HepG2 (cell line): ENCODE measurements around the gene BHMT. TPM values are rescaled to one million over a fixed set of nuclear protein-coding genes. Genes with fewer than 3 reads are reported as not detected.
"Not testable (repeated sequence)": the region's sequence is repeated elsewhere in the genome, so short reads cannot be mapped to it uniquely, and the experiment has no call there.

ENCODE experiments used
- ATAC-seq: fragments of 200-7000 bp; cut with Tn5 transposase; 3 replicates; pipeline ENCODE4 v1.9.1; 2020; ENCODE audit warnings: mild to moderate bottlenecking, moderate library complexity
- BruUV-seq: library from RNA; stranded (reverse); fragments of 400-500 nt; replicated peaks from 2 replicates; lab custom pipeline; 2021; lab: Mats Ljungman, UMichigan
- CTCF ChIA-PET: fragments of 300-600 bp; formaldehyde crosslinking; extraction: SDS; loops from one replicate; lab custom pipeline; 2021; ENCODE audit warnings: low total read pairs, inconsistent platforms, low intra/inter-chr PET ratio; lab: Yijun Ruan, JAX
- POLR2A ChIA-PET: fragments of 350-600 bp; sonication (Branson Sonifier 250); formaldehyde crosslinking; loops from one replicate; lab custom pipeline; 2020; ENCODE audit warnings: antibody characterized with exemption, inconsistent platforms; lab: Yijun Ruan, JAX
- DNase-seq: peaks from one replicate; pipeline ENCODE4 v3.0.0-alpha.2; 2015; ENCODE audit warnings: low spot score
- FAIRE-seq: peaks from 3 replicates; lab custom pipeline; 2011; peaks lifted over from hg19 to GRCh38; lab: Jason Lieb, UNC
- H2AFZ ChIP-seq: one replicate; pipeline ENCODE4 v1.6.1; 2011; ENCODE audit warnings: low read length, inconsistent platforms
- H3K27ac ChIP-seq: fragments of 300-600 bp; 3 replicates; pipeline ENCODE4 v1.8.0; 2011; ENCODE audit warnings: mixed run types, mild to moderate bottlenecking, mixed read lengths, low read length, inconsistent platforms; ENCODE audit not compliant: insufficient read depth; ENCODE audit errors: extremely low read length
- H3K27me3 ChIP-seq, 2 experiments: fragments of 200-600 bp in 1 of 2; 2 replicates in 1 of 2; 3 replicates in 1 of 2; pipeline versions ENCODE4 v1.6.0 to v1.8.0; 2011; ENCODE audit warnings: low read length in 2 of 2, mild to moderate bottlenecking in 2 of 2, moderate library complexity in 2 of 2, inconsistent platforms in 1 of 2; ENCODE audit not compliant: insufficient read depth in 2 of 2, control insufficient read depth in 1 of 2
- H3K36me3 ChIP-seq, 2 experiments: fragments of 200-600 bp in 1 of 2; replicated peaks in 1 of 2; 2 replicates in 1 of 2; 3 replicates in 1 of 2; pipeline versions ENCODE4 v1.5.1 to v1.8.0; 2011; ENCODE audit warnings: low read length in 2 of 2, inconsistent platforms in 1 of 2; ENCODE audit not compliant: insufficient read depth in 2 of 2, control insufficient read depth in 1 of 2
- H3K4me1 ChIP-seq: 2 replicates; pipeline ENCODE4 v1.5.1; 2012; ENCODE audit warnings: low read length, inconsistent platforms; ENCODE audit not compliant: insufficient read depth
- H3K4me2 ChIP-seq: 2 replicates; pipeline ENCODE4 v1.6.0; 2011; ENCODE audit warnings: low read depth, low read length, inconsistent platforms
- H3K4me3 ChIP-seq, 3 experiments: fragments of 200-600 bp in 1 of 3; sonication (generic), shearing (Covaris generic) in 1 of 3; replicated peaks in 1 of 3; 2 replicates each; pipeline ENCODE4 v1.5.1; 2011 to 2016; ENCODE audit warnings: low read length in 3 of 3, inconsistent platforms in 2 of 3, low read depth in 2 of 3, mild to moderate bottlenecking in 2 of 3, control low read depth in 1 of 3, mixed read lengths in 1 of 3; ENCODE audit not compliant: insufficient read depth in 1 of 3
- H3K79me2 ChIP-seq: one replicate; pipeline ENCODE4 v1.6.1; 2011; ENCODE audit warnings: low read length, inconsistent platforms; ENCODE audit not compliant: insufficient read depth
- H3K9ac ChIP-seq: 2 replicates; pipeline ENCODE4 v1.6.0; 2011; ENCODE audit warnings: mild to moderate bottlenecking, low read depth, low read length, inconsistent platforms; ENCODE audit not compliant: insufficient read depth
- H3K9me3 ChIP-seq: 2 replicates; pipeline ENCODE4 v1.5.1; 2012; ENCODE audit warnings: mild to moderate bottlenecking, low read length
- H4K20me1 ChIP-seq: 2 replicates; pipeline ENCODE4 v1.6.0; 2011; ENCODE audit warnings: inconsistent platforms, mild to moderate bottlenecking, low read length, moderate library complexity; ENCODE audit not compliant: insufficient read depth
- REST ChIP-seq, 2 experiments: IDR thresholded peaks; 2 replicates each; pipeline ENCODE4 v1.6.1; 2011 to 2012; ENCODE audit warnings: low read length in 2 of 2, borderline replicate concordance in 1 of 2, low read depth in 1 of 2, mild to moderate bottlenecking in 1 of 2, moderate library complexity in 1 of 2
- TMF1 ChIP-seq: sonication (generic); formaldehyde crosslinking; IDR thresholded peaks from 2 replicates; pipeline ENCODE4 v1.8.1; 2022; ENCODE audit warnings: low read depth, missing genetic modification reagents
- WGBS: methylation state at CpG from one replicate; pipeline ENCODE4 v1.1.6; 2017; ENCODE audit warnings: low lambda C conversion rate; 5-methylcytosine and 5-hydroxymethylcytosine counted together
- in situ Hi-C: cut with HindIII; loops from 2 replicates; pipeline ENCODE4 v1.10.0; 2017; ENCODE audit warnings: low pct_unique_long_range_greater_than_20kb; ENCODE audit not compliant: extremely low pct_ligation_motif_present
- intact Hi-C: fragments of 100-400 bp; cut with micrococcal nuclease; formaldehyde crosslinking; loops from one replicate; pipeline ENCODE4 v1.10.0; 2022; ENCODE audit not compliant: unreplicated experiment
- polyA plus RNA-seq, 8 experiments: library from polyadenylated mRNA; depleted of rRNA in 3 of 8; stranded (reverse) in 7 of 8; unstranded in 1 of 8; fragments of >200 nt; fragmentation: Illumina TruSeq in 4 of 8; extraction: Trizol in 4 of 8; gene quantifications; 2 replicates each; pipeline versions ENCODE4 v1.2.1 to v1.2.3, GENCODE V29; 2011 to 2016; ENCODE audit warnings: low read depth in 4 of 8, missing spikeins in 1 of 8, mixed read lengths in 1 of 8; ENCODE audit not compliant: insufficient read depth in 1 of 8
- total RNA-seq, 5 experiments: library from RNA; depleted of rRNA; stranded (reverse); fragments of >200 nt; fragmentation: Illumina TruSeq; extraction: Trizol; gene quantifications; 2 replicates each; pipeline ENCODE4 v1.2.3, GENCODE V29; 2016; ENCODE audit warnings: low read depth in 1 of 5

The BHMT gene
- total and polyA plus RNA-seq, 2 of the 13 experiments (the other 11 are each of a cell fraction or from before 2014, with no cell fraction given) = 0.40 to 6.4 TPM

- H3K4me3 ChIP-seq, in situ Hi-C loops, intact Hi-C loops, H3K4me2 ChIP-seq, POLR2A ChIA-PET, H3K27ac ChIP-seq, BruUV-seq, CTCF ChIA-PET, H3K9ac ChIP-seq, H3K36me3 ChIP-seq, H4K20me1 ChIP-seq, FAIRE-seq, H2AFZ ChIP-seq, H3K9me3 ChIP-seq, DNase-seq, H3K4me1 ChIP-seq, ATAC-seq, H3K79me2 ChIP-seq, H3K27me3 ChIP-seq: not testable (repeated sequence)
- 67% methylated on average over 7 of the region's 7 CpGs for WGBS
Measured at GRCh38 chr5:79161647-79162046, 50.0 kb downstream of the BHMT start.

- no peaks in the 10 kb centered on the region for H3K79me2 ChIP-seq
- CTCF ChIA-PET = no interaction called here
- no peak overlapping the region for H3K4me2 ChIP-seq
- H3K9ac ChIP-seq = no peak overlapping the region
- in situ Hi-C loops = no loop called here
- no peak for TF ChIP-seq REST (IDR thresholded peaks at IDR 0.05; ENCODE audit: borderline replicate concordance in 1 of 2, low read depth in 1 of 2, low read length in 2 of 2)
- no peak for TF ChIP-seq TMF1
- TF ChIP-seq, all 625 proteins: peak for 0
- intact Hi-C loops = no loop called here
- no peaks in the 10 kb centered on the region for H3K36me3 ChIP-seq
- FAIRE-seq (no peak), DNase-seq (no peak), ATAC-seq (no peak)
- no TSS peak for BruUV-seq
- no peak overlapping the region for H2AFZ ChIP-seq
- H3K9me3 ChIP-seq = no peaks in the 10 kb centered on the region
- no peak overlapping the region for H3K4me3 ChIP-seq
- no peaks in the 10 kb centered on the region for H3K27me3 ChIP-seq
- POLR2A ChIA-PET = no interaction called here
- H4K20me1 ChIP-seq = no peaks in the 10 kb centered on the region
- H3K4me1 ChIP-seq = peaks cover 1% of the 10 kb centered on the region
- no peak overlapping the region for H3K27ac ChIP-seq
Measured at GRCh38 chr5:79168031-79168430, 56.4 kb downstream of the BHMT start.
